ENCODE data around the gene PAWR.

PAWR gene

GRCh38 chr12:79676579-79676978 lies 14.2 kb downstream of the PAWR start:
- H3K9me3 Mint-ChIP-seq, result no peaks in the 10 kb centered on the region
- DNase-seq (ENCODE audit: low spot score), result no peak
- no peak overlapping the region for H3K27ac Mint-ChIP-seq
- no peaks in the 10 kb centered on the region for H3K36me3 Mint-ChIP-seq (ENCODE audit: low read depth)
- peaks cover 7% of the 10 kb centered on the region for H3K27me3 Mint-ChIP-seq (ENCODE audit: low read depth)
- no peaks in the 10 kb centered on the region for H3K4me1 Mint-ChIP-seq (ENCODE audit: low read depth)
- H3K4me3 Mint-ChIP-seq, result no peak overlapping the region

- Mint-ChIP-seq H3K27me3 (ENCODE audit: low read depth) (peaks cover 3% of the 10 kb centered on the region), H3K4me1 (ENCODE audit: low read depth) (no peaks in the 10 kb centered on the region), H3K36me3 (ENCODE audit: low read depth) (no peaks in the 10 kb centered on the region), H3K27ac (no peak overlapping the region), H3K4me3 (no peak overlapping the region), H3K9me3 (no peaks in the 10 kb centered on the region)
- no peak for DNase-seq (ENCODE audit: low spot score)
Measured at GRCh38 chr12:79674629-79675028, 16.1 kb downstream of the PAWR start.

GRCh38 chr12:79673354-79673753 lies 17.4 kb downstream of the PAWR start:
- Mint-ChIP-seq H3K4me1 (ENCODE audit: low read depth) (no peaks in the 10 kb centered on the region), H3K9me3 (no peaks in the 10 kb centered on the region), H3K27me3 (ENCODE audit: low read depth) (no peaks in the 10 kb centered on the region), H3K4me3 (no peak overlapping the region), H3K36me3 (ENCODE audit: low read depth) (no peaks in the 10 kb centered on the region), H3K27ac (no peak overlapping the region)
- DNase-seq (ENCODE audit: low spot score), result no peak

- H3K36me3 Mint-ChIP-seq (ENCODE audit: low read depth), result no peaks in the 10 kb centered on the region
- no peak overlapping the region for H3K27ac Mint-ChIP-seq
- H3K4me1 Mint-ChIP-seq (ENCODE audit: low read depth), result no peaks in the 10 kb centered on the region
- no peak for DNase-seq (ENCODE audit: low spot score)
- no peaks in the 10 kb centered on the region for H3K9me3 Mint-ChIP-seq
- no peaks in the 10 kb centered on the region for H3K27me3 Mint-ChIP-seq (ENCODE audit: low read depth)
- no peak overlapping the region for H3K4me3 Mint-ChIP-seq
Measured at GRCh38 chr12:79668113-79668512, 22.7 kb downstream of the PAWR start.

GRCh38 chr12:79665212-79665887 lies 25.4 kb downstream of the PAWR start:
- Mint-ChIP-seq H3K27me3 (ENCODE audit: low read depth) (no peaks in the 10 kb centered on the region), H3K36me3 (ENCODE audit: low read depth) (no peaks in the 10 kb centered on the region), H3K4me1 (ENCODE audit: low read depth) (no peaks in the 10 kb centered on the region), H3K9me3 (no peaks in the 10 kb centered on the region), H3K4me3 (no peak overlapping the region), H3K27ac (no peak overlapping the region)
- DNase-seq (ENCODE audit: low spot score), result no peak

GRCh38 chr12:79664518-79664917 lies 26.2 kb downstream of the PAWR start:
- Mint-ChIP-seq H3K27me3 (ENCODE audit: low read depth) (no peaks in the 10 kb centered on the region), H3K4me1 (ENCODE audit: low read depth) (no peaks in the 10 kb centered on the region)

GRCh38 chr12:79662046-79662811 lies 28.5 kb downstream of the PAWR start:
- Mint-ChIP-seq H3K27ac (no peak overlapping the region), H3K36me3 (ENCODE audit: low read depth) (no peaks in the 10 kb centered on the region), H3K9me3 (no peaks in the 10 kb centered on the region), H3K27me3 (ENCODE audit: low read depth) (no peaks in the 10 kb centered on the region), H3K4me3 (no peak overlapping the region), H3K4me1 (ENCODE audit: low read depth) (no peaks in the 10 kb centered on the region)
- DNase-seq (ENCODE audit: low spot score), result no peak

More at GRCh38 chr12:79664518-79664917, 26.2 kb downstream of the PAWR start:
- Mint-ChIP-seq H3K36me3 (ENCODE audit: low read depth) (no peaks in the 10 kb centered on the region), H3K4me3 (no peak overlapping the region), H3K9me3 (no peaks in the 10 kb centered on the region), H3K27ac (no peak overlapping the region)
- DNase-seq (ENCODE audit: low spot score), result no peak

GRCh38 chr12:79661629-79662028 lies 29.1 kb downstream of the PAWR start:
- H3K27me3 Mint-ChIP-seq (ENCODE audit: low read depth), result no peaks in the 10 kb centered on the region
- no peak overlapping the region for H3K27ac Mint-ChIP-seq
- no peaks in the 10 kb centered on the region for H3K9me3 Mint-ChIP-seq

GRCh38 chr12:79659961-79660431 lies 30.8 kb downstream of the PAWR start:
- Mint-ChIP-seq H3K4me1 (ENCODE audit: low read depth) (no peaks in the 10 kb centered on the region), H3K36me3 (ENCODE audit: low read depth) (no peaks in the 10 kb centered on the region), H3K27ac (no peak overlapping the region), H3K4me3 (no peak overlapping the region), H3K27me3 (ENCODE audit: low read depth) (no peaks in the 10 kb centered on the region), H3K9me3 (no peaks in the 10 kb centered on the region)
- no peak for DNase-seq (ENCODE audit: low spot score)

More at GRCh38 chr12:79661629-79662028, 29.1 kb downstream of the PAWR start:
- Mint-ChIP-seq H3K36me3 (ENCODE audit: low read depth) (no peaks in the 10 kb centered on the region), H3K4me3 (no peak overlapping the region), H3K4me1 (ENCODE audit: low read depth) (no peaks in the 10 kb centered on the region)
- no peak for DNase-seq (ENCODE audit: low spot score)

- DNase-seq (ENCODE audit: low spot score), result no peak
- Mint-ChIP-seq H3K9me3 (no peaks in the 10 kb centered on the region), H3K27ac (no peak overlapping the region)
Measured at GRCh38 chr12:79658221-79658620, 32.5 kb downstream of the PAWR start.

GRCh38 chr12:79657136-79657535 lies 33.6 kb downstream of the PAWR start:
- Mint-ChIP-seq H3K27me3 (ENCODE audit: low read depth) (no peaks in the 10 kb centered on the region), H3K4me3 (no peak overlapping the region), H3K9me3 (no peaks in the 10 kb centered on the region), H3K4me1 (ENCODE audit: low read depth) (no peaks in the 10 kb centered on the region), H3K27ac (no peak overlapping the region), H3K36me3 (ENCODE audit: low read depth) (no peaks in the 10 kb centered on the region)
- DNase-seq (ENCODE audit: low spot score), result no peak

More at GRCh38 chr12:79658221-79658620, 32.5 kb downstream of the PAWR start:
- H3K36me3 Mint-ChIP-seq (ENCODE audit: low read depth), result no peaks in the 10 kb centered on the region
- H3K4me1 Mint-ChIP-seq (ENCODE audit: low read depth), result no peaks in the 10 kb centered on the region
- no peak overlapping the region for H3K4me3 Mint-ChIP-seq
- H3K27me3 Mint-ChIP-seq (ENCODE audit: low read depth), result no peaks in the 10 kb centered on the region

GRCh38 chr12:79655036-79655435 lies 35.7 kb downstream of the PAWR start:
- H3K27me3 Mint-ChIP-seq (ENCODE audit: low read depth), result no peaks in the 10 kb centered on the region
- no peaks in the 10 kb centered on the region for H3K36me3 Mint-ChIP-seq (ENCODE audit: low read depth)
- H3K4me1 Mint-ChIP-seq (ENCODE audit: low read depth), result no peaks in the 10 kb centered on the region
- no peak overlapping the region for H3K27ac Mint-ChIP-seq
- no peaks in the 10 kb centered on the region for H3K9me3 Mint-ChIP-seq
- DNase-seq (ENCODE audit: low spot score), result no peak
- H3K4me3 Mint-ChIP-seq, result no peak overlapping the region

- no peaks in the 10 kb centered on the region for H3K4me1 Mint-ChIP-seq (ENCODE audit: low read depth)
- H3K27ac Mint-ChIP-seq, result no peak overlapping the region
- DNase-seq (ENCODE audit: low spot score), result no peak
- H3K36me3 Mint-ChIP-seq (ENCODE audit: low read depth), result no peaks in the 10 kb centered on the region
- H3K27me3 Mint-ChIP-seq (ENCODE audit: low read depth), result no peaks in the 10 kb centered on the region
- H3K9me3 Mint-ChIP-seq, result no peaks in the 10 kb centered on the region
- H3K4me3 Mint-ChIP-seq, result no peak overlapping the region
Measured at GRCh38 chr12:79652521-79652920, 38.2 kb downstream of the PAWR start.

- no peak overlapping the region for H3K4me3 Mint-ChIP-seq
- DNase-seq (ENCODE audit: low spot score), result no peak
Measured at GRCh38 chr12:79650440-79650839, 40.3 kb downstream of the PAWR start.

More at GRCh38 chr12:79650440-79650839, 40.3 kb downstream of the PAWR start:
- Mint-ChIP-seq H3K4me1 (ENCODE audit: low read depth) (no peaks in the 10 kb centered on the region), H3K27me3 (ENCODE audit: low read depth) (no peaks in the 10 kb centered on the region), H3K27ac (no peak overlapping the region), H3K9me3 (no peaks in the 10 kb centered on the region), H3K36me3 (ENCODE audit: low read depth) (no peaks in the 10 kb centered on the region)

Measured in T-helper 2 cell treated with Interferon-gamma antibody and Interleukin-4, amounts not matched to agents 5 μg/mL and 100 μg/mL, for 36 hours (primary cell).